Common myeloid progenitor, CD34-positive (primary cell): Measurements from ENCODE around the gene CASKIN1.

Experiments used
- CTCF ChIA-PET: fragments of 350-600 bp; sonication (Branson Sonifier 250); formaldehyde crosslinking; loops from one replicate; lab custom pipeline; 2021; ENCODE audit warnings: antibody characterized with exemption; lab: Charles Lee
- POLR2A ChIA-PET: fragments of 350-600 bp; sonication (Branson Sonifier 250); formaldehyde crosslinking; loops from one replicate; lab custom pipeline; 2021; ENCODE audit warnings: antibody characterized with exemption; lab: Charles Lee
- DNase-seq, 3 donors: peaks; one replicate each; pipeline versions ENCODE4 v3.0.0 to v3.0.0-alpha.2; 2013
- H3K27ac ChIP-seq, 2 experiments: 1 replicate in 1 of 2; 2 replicates in 1 of 2; pipeline ENCODE4 v1.7.0; 2013; ENCODE audit warnings: inconsistent platforms in 2 of 2, low read length in 2 of 2, mild to moderate bottlenecking in 2 of 2, low read depth in 1 of 2, moderate library complexity in 1 of 2; ENCODE audit not compliant: severe bottlenecking in 2 of 2, insufficient read depth in 1 of 2, poor library complexity in 1 of 2
- H3K27me3 ChIP-seq, 5 experiments: replicated peaks in 2 of 5; 1 replicate in 3 of 5; 2 replicates in 2 of 5; pipeline versions ENCODE4 v1.6.1 to v1.7.0; 2013; ENCODE audit warnings: low read length in 4 of 5, mild to moderate bottlenecking in 2 of 5, moderate library complexity in 2 of 5, inconsistent platforms in 1 of 5; ENCODE audit not compliant: insufficient read depth in 5 of 5, control insufficient read depth in 4 of 5
- H3K36me3 ChIP-seq, 4 experiments: 1 replicate in 2 of 4; 2 replicates in 2 of 4; pipeline versions ENCODE4 v1.6.1 to v1.7.0; 2013; ENCODE audit warnings: low read length in 3 of 4, control low read depth in 1 of 4, mild to moderate bottlenecking in 1 of 4; ENCODE audit not compliant: control insufficient read depth in 4 of 4, insufficient read depth in 4 of 4
- H3K4me1 ChIP-seq, 4 experiments: 1 replicate in 3 of 4; 2 replicates in 1 of 4; pipeline versions ENCODE4 v1.6.1 to v1.7.1; 2013; ENCODE audit warnings: low read length in 3 of 4, mild to moderate bottlenecking in 3 of 4, control low read depth in 1 of 4, inconsistent platforms in 1 of 4, moderate library complexity in 1 of 4; ENCODE audit not compliant: control insufficient read depth in 4 of 4, insufficient read depth in 4 of 4; ENCODE audit errors: control extremely low read depth in 1 of 4
- H3K4me3 ChIP-seq, 7 experiments: 1 replicate in 4 of 7; 2 replicates in 3 of 7; pipeline versions ENCODE4 v1.5.1 to v1.7.0; 2013; ENCODE audit warnings: mild to moderate bottlenecking in 7 of 7, low read length in 6 of 7, moderate library complexity in 6 of 7, inconsistent platforms in 2 of 7, low read depth in 2 of 7, control low read depth in 1 of 7; ENCODE audit not compliant: insufficient read depth in 4 of 7, control insufficient read depth in 1 of 7; ENCODE audit errors: extremely low read depth in 1 of 7
- H3K9me3 ChIP-seq, 5 experiments: 1 replicate in 4 of 5; 2 replicates in 1 of 5; pipeline versions ENCODE4 v1.6.1 to v1.7.1; 2013; ENCODE audit warnings: low read length in 4 of 5, mild to moderate bottlenecking in 2 of 5, inconsistent platforms in 1 of 5, low read depth in 1 of 5, moderate library complexity in 1 of 5; ENCODE audit not compliant: control insufficient read depth in 4 of 5, insufficient read depth in 2 of 5; ENCODE audit errors: control extremely low read depth in 1 of 5
- WGBS: methylation state at CpG from one replicate; pipeline ENCODE4 v1.1.5; 2013; ENCODE audit not compliant: insufficient coverage; 5-methylcytosine and 5-hydroxymethylcytosine counted together

CASKIN1 gene

DNA sequence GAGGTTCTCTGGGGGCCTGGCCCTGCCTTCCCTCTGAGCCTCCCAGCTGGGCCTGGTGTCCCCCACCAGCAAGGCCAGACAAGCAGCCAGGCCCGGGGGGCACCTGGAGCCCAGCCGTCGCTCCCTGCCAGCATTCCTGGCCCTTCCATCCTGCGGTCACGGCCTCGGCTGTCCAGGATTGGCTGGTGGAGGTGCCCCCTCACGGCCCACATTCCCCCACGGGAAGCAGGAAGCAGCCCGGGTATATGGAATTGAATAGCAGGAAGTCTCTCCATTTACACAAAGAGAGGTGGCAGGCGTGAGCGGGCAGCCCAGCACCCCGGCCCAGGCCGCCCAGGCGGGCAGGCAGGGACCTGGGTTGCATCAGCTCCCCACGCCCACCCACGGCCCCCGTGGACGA, 26.3 kb downstream of the CASKIN1 start:
- ChIA-PET POLR2A (no interaction called here), CTCF (interaction anchor here (0.9 kb wide), 1 partner anchor 16 kb away, joined by 3 read pairs; no protein-coding TSS in a partner anchor)
- Histone ChIP-seq H3K27me3 (no peaks in the 10 kb centered on the region), H3K27ac (no peak overlapping the region), H3K4me1 (no peaks in the 10 kb centered on the region), H3K9me3 (peaks cover 0 to 3% (median 0%) of the 10 kb centered on the region in 5 experiments), H3K36me3 (peaks cover 6 to 86% (median 52%) of the 10 kb centered on the region in 4 experiments), H3K4me3 (no peak overlapping the region)
- DNase-seq = no peak
- 93% methylated on average over 15 of the region's 18 CpGs for WGBS

DNA sequence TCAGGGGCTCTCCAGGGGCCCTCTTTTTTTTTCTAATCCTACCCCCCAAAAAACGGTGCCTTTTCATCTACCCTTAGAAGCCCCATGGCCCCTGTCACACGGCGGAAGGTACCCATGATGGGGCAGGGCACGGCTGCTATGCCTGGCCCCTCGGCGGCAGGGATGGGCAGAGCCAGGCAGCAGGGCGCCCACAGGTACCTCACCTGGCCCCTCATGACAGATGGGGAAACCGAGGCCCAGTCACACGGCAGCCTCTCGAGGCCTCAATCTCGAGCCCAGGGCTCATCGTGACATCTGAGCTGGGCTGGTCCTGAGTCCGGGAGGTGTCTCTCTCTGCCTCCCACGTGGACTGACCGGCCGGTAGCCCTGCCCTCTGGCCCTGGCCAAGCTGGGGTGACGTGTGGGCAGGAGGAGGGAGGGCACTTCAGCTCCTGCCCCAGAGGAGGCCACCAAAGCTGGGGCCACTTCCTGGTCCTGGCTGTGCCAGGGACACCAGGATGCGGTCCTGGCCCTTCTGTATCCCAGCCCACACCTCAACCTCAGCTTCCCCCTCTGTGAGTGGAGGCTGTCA, 29.3 kb downstream of the CASKIN1 start:
- ChIA-PET POLR2A (interaction anchor here (0.7 kb wide), 1 partner anchor 12 kb away, joined by 4 read pairs; the partner anchor contains the start of gene TRAF7), CTCF (interaction anchor here (0.8 kb wide), 1 partner anchor 12 kb away, joined by 4 read pairs; the partner anchor contains the start of gene TRAF7)
- 97% methylated on average over 15 of the region's 18 CpGs for WGBS

DNA sequence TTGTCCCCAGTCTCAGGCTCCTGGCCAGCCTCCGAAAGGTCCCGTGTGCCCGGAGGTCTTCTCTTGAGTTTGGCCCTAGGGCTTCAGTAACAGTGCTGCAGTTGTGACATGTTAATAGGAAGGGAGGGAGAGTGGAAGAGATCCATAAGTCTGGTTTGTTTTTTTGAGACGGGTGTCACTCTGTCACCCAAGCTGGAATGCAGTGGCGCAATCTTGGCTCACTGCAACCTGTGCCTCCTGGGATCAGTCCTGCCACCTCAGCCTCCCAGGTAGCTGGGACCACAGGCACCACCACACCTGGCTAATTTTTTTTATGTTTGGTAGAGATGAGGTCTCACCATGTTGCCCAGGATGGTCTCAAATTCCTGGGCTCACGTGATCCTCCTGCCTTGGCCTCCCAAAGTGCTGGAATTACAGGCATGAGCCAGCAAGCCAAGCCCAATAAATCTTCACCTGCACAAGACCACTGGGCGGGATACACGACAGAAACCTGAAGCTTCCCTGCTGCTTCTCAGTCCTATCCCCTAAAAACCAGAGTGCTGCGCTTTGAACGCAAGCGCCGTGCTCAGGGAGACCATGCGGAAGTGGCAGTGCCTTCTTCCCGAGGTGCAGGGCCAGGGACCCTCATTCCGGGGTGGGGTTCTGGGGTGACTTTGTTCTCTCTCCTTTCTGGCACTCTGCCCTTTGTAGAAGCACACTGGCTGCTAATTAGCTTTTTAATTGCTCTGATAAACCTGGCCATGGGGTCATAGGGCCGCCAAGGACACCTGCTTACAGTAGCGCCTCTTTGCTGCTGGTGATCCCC, 29.9 kb downstream of the CASKIN1 start:
- H3K4me1 ChIP-seq = no peaks in the 10 kb centered on the region
- ChIA-PET CTCF (interaction anchor here (0.8 kb wide), 1 partner anchor 11 kb away, joined by 4 read pairs; the partner anchor contains the start of gene TRAF7), POLR2A (interaction anchor here (0.7 kb wide), 1 partner anchor 11 kb away, joined by 4 read pairs; the partner anchor contains the start of gene TRAF7)
- no peaks in the 10 kb centered on the region for H3K27me3 ChIP-seq
- H3K27ac ChIP-seq = no peak overlapping the region
- peaks cover 0 to 8% (median 0%) of the 10 kb centered on the region in 5 experiments for H3K9me3 ChIP-seq
- no peak overlapping the region for H3K4me3 ChIP-seq
- DNase-seq = no peak
- WGBS = 98% methylated on average over 12 of the region's 17 CpGs
- peaks cover 4 to 65% (median 36%) of the 10 kb centered on the region in 4 experiments for H3K36me3 ChIP-seq

More for the DNA sequence above, 29.3 kb downstream of the CASKIN1 start:
- no peak overlapping the region for H3K27ac ChIP-seq
- H3K4me3 ChIP-seq = no peak overlapping the region
- DNase-seq = no peak
- H3K27me3 ChIP-seq = no peaks in the 10 kb centered on the region
- H3K9me3 ChIP-seq = peaks cover 0 to 8% (median 0%) of the 10 kb centered on the region in 5 experiments
- no peaks in the 10 kb centered on the region for H3K4me1 ChIP-seq
- peaks cover 4 to 70% (median 40%) of the 10 kb centered on the region in 4 experiments for H3K36me3 ChIP-seq

DNA sequence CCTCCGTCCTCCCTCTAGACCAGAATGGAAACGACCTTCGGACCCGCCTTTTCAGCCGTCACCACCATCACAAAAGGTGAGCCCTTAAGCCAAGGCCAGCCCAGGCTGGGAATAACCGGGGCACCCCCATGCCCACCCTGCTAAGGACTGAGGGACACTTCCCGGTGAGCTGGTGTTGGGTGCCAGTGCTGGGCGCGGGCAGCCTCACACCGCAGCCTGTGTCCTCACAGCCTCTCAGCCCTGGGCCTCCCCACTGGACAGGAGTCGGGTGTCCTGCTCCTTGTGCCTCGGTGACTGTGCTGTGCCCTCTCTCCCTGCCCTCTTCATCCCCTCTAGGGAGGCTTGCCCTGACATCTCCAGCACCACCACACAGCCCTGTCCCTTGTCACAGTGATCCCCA, 30.5 kb downstream of the CASKIN1 start:
- DNase-seq = no peak
- no peaks in the 10 kb centered on the region for H3K27me3 ChIP-seq
- POLR2A ChIA-PET = no interaction called here
- CTCF ChIA-PET = no interaction called here
- H3K27ac ChIP-seq = no peak overlapping the region
- H3K9me3 ChIP-seq = peaks cover 0 to 8% (median 0%) of the 10 kb centered on the region in 5 experiments
- peaks cover 4 to 62% (median 33%) of the 10 kb centered on the region in 4 experiments for H3K36me3 ChIP-seq
- H3K4me3 ChIP-seq = no peak overlapping the region
- H3K4me1 ChIP-seq = no peaks in the 10 kb centered on the region
- 98% methylated on average over 11 of the region's 12 CpGs for WGBS

DNA sequence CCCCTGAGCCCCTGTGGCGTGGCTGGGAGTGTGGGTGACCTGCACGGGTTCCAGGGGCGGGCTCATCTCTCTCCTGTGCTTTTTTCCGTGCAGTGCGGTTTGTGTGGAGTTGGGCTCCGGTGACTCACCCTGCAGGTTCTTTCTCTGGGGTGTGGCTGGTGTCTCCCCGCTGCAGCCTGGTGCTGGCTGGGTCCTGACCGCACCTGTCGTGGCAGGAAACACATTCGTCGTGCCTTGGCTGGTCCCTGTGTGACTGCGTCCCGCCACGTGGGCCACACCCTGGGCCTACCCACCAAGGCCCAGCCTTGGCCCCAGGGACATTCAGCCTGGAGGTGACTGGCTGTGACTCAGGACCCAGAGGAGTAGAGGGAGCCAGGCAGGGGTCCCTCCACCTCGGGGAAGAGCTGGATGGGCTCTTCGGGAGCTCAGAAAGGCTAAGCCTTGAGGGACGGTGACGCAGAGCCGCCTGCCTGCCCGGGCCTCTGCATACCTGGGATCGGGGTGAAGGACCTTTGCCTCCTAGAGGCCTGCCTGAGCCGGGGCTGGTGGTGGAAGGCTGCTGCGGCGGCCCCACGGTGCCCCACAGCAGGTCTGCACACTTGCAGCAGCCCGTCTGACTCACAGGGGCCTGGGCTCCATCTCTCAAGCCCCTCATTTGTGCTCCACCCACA, 33.1 kb downstream of the CASKIN1 start:
- ChIA-PET POLR2A (no interaction called here), CTCF (no interaction called here)
- 98% methylated on average over 17 of the region's 26 CpGs for WGBS
- Histone ChIP-seq H3K9me3 (peaks cover 0 to 8% (median 0%) of the 10 kb centered on the region in 5 experiments), H3K4me3 (no peak overlapping the region), H3K27me3 (no peaks in the 10 kb centered on the region), H3K27ac (no peak overlapping the region), H3K4me1 (peaks cover 0 to 3% (median 1%) of the 10 kb centered on the region in 4 experiments), H3K36me3 (peaks cover 4 to 47% (median 24%) of the 10 kb centered on the region in 4 experiments)
- no peak for DNase-seq

DNA sequence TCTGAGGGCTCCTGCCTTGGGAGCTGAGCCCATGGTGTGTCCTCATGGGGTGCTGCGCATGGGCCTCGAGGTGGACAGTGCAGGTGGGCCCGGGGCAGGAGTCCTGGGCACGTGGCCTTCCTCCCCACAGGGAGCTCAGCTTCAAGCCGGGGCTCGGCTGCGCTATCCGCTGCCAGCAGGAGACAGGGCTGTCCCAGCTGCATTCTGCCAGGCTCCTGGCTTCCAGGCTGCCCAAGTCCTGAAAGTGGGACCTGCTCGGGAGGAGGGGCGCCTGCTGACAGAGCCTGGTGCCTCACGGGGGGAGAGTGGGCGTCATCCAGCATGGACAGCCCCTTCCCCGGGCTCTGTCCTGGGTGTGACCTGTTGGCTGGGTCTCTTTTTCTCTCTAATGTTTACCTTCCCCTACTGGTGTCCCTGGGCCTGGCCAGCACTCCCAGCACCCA, 33.7 kb downstream of the CASKIN1 start:
- H3K27ac ChIP-seq = no peak overlapping the region
- H3K4me1 ChIP-seq = peaks cover 0 to 5% (median 3%) of the 10 kb centered on the region in 4 experiments
- CTCF ChIA-PET = interaction anchor here (0.8 to 1.1 kb wide), 2 partner anchors 15 to 22 kb away, joined by 3 read pairs; no protein-coding TSS in a partner anchor
- no peaks in the 10 kb centered on the region for H3K27me3 ChIP-seq
- peaks cover 4 to 45% (median 18%) of the 10 kb centered on the region in 4 experiments for H3K36me3 ChIP-seq
- H3K9me3 ChIP-seq = peaks cover 0 to 8% (median 0%) of the 10 kb centered on the region in 5 experiments
- WGBS = 95% methylated on average over 12 of the region's 13 CpGs
- POLR2A ChIA-PET = no interaction called here
- no peak for DNase-seq
- H3K4me3 ChIP-seq = no peak overlapping the region
